ENCODE data around the gene SUCLA2. TPM values are rescaled to one million over a fixed set of nuclear protein-coding genes. Genes with fewer than 3 reads are reported as not detected.

The SUCLA2 gene
- total and polyA plus RNA-seq, 2 of the 8 experiments (the other 6 are each of a cell fraction or from before 2014, with no cell fraction given): 23.5 to 78.8 TPM

DNA sequence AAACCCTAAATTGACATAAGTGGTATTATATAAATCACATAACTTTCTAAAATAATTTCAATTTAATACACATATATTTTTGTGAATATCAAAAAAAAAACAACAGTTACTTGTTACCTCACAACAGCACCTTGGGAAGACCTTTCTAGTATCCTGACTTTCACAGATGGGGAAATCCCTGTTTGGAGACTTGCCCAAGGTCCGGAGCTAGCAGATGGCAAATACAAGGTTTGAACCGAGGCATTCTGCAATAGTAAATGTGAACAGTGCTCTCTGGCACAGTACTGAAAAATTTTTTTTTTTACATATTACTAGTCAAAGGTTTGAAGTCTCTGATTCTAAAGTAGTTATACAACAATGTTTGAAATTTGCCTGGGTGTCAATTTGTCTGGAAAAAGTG lies 104.5 kb downstream of the SUCLA2 start:
- no peak for DNase-seq (ENCODE audit: low read depth in 1 of 2, low spot score in 2 of 2)
- FAIRE-seq: no peak
- TF ChIP-seq KDM1A (IDR thresholded peaks at IDR 0.05; ENCODE audit: borderline replicate concordance, low read length) (no peak), NANOG (IDR thresholded peaks at IDR 0.05; ENCODE audit: insufficient read depth, low read depth, low read length, poor library complexity, severe bottlenecking) (no peak), POLR2AphosphoS5 (IDR thresholded peaks at IDR 0.05; ENCODE audit: low read depth, low read length) (no peak), ASH2L (IDR thresholded peaks at IDR 0.05; ENCODE audit: low read length) (no peak), CREB1 (IDR thresholded peaks at IDR 0.05) (no peak), FOSL1 (IDR thresholded peaks at IDR 0.05; ENCODE audit: insufficient read depth, low read depth, low read length) (no peak), JUN (IDR thresholded peaks at IDR 0.05; ENCODE audit: low read depth, low read length) (no peak), BCL11A (IDR thresholded peaks at IDR 0.05; ENCODE audit: low read depth in 2 of 2, low read length in 2 of 2) (no peak), POU5F1 (IDR thresholded peaks at IDR 0.05; ENCODE audit: low read depth, low read length) (no peak), SP2 (IDR thresholded peaks at IDR 0.05; ENCODE audit: low read length) (no peak), HDAC6 (IDR thresholded peaks at IDR 0.05; ENCODE audit: low read depth, low read length) (no peak), SIN3A (conservative IDR thresholded peaks at IDR 0.05 in 1 of 2, IDR thresholded peaks at IDR 0.05 in 1 of 2; ENCODE audit: low read depth in 1 of 2, low read length in 2 of 2) (no peak), ZNF274 (IDR thresholded peaks at IDR 0.05; ENCODE audit: borderline replicate concordance, extremely low read depth, low read length) (no peak), SIRT6 (IDR thresholded peaks at IDR 0.05; ENCODE audit: low read length) (no peak)
- TF ChIP-seq, protein P1, sequence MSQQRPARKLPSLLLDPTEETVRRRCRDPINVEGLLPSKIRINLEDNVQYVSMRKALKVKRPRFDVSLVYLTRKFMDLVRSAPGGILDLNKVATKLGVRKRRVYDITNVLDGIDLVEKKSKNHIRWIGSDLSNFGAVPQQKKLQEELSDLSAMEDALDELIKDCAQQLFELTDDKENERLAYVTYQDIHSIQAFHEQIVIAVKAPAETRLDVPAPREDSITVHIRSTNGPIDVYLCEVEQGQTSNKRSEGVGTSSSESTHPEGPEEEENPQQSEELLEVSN (IDR thresholded peaks at IDR 0.05): no peak
- H3K23ac ChIP-seq (ENCODE audit: insufficient read length): no peak overlapping the region
- H4K20me1 ChIP-seq (replicated peaks in 1 of 2; ENCODE audit: control insufficient read depth in 1 of 2, insufficient read depth in 2 of 2, low read length in 2 of 2): no peaks in the 10 kb centered on the region
- no peaks in the 10 kb centered on the region for H3K79me2 ChIP-seq (ENCODE audit: control insufficient read depth in 1 of 2, insufficient read depth in 2 of 2, low read length in 2 of 2)
- no peak overlapping the region for H2BK5ac ChIP-seq (ENCODE audit: low read depth, low read length)
- no peak overlapping the region for H2BK12ac ChIP-seq (ENCODE audit: low read depth, low read length)
- H3K27ac ChIP-seq (ENCODE audit: low read depth, low read length): no peak overlapping the region
- WGBS, 2 experiments (ENCODE audit: extremely low coverage in 1 of 2, insufficient coverage in 1 of 2, insufficient read length in 1 of 2, insufficient replicate concordance in 2 of 2, low coverage in 1 of 2, low lambda C conversion rate in 2 of 2, missing lambda C conversion rate in 1 of 2): 94% methylated on average over 2 of the region's 2 CpGs; no CpG with 5 or more reads in 1 of the 2 experiments
- no peak overlapping the region for H4K8ac ChIP-seq (ENCODE audit: extremely low read depth, insufficient read depth, low read length)
- ChIA-PET POLR2A (ENCODE audit: partially characterized antibody) (no interaction called here), CTCF (ENCODE audit: partially characterized antibody) (interaction anchor here (0.9 kb wide), 1 partner anchor 18 kb away, joined by 3 read pairs; no protein-coding TSS in a partner anchor)
- no peak overlapping the region for H3K18ac ChIP-seq (ENCODE audit: extremely low read depth, low read length)
- no peak overlapping the region for H4K91ac ChIP-seq (replicated peaks; ENCODE audit: insufficient read length, low read length)
- no peaks in the 10 kb centered on the region for H3K36me3 ChIP-seq (ENCODE audit: control insufficient read depth in 2 of 4, insufficient read depth in 4 of 4, low read length in 3 of 4)
- no peaks in the 10 kb centered on the region for H3K9me3 ChIP-seq (ENCODE audit: insufficient read depth in 2 of 2, low read depth in 1 of 2, low read length in 1 of 2)
- H2BK15ac ChIP-seq (ENCODE audit: low read length): no peak overlapping the region
- no peak overlapping the region for H3K14ac ChIP-seq (ENCODE audit: insufficient read length)
- H3K4me1 ChIP-seq (replicated peaks in 1 of 4; ENCODE audit: control insufficient read depth in 3 of 4, insufficient read depth in 4 of 4, low read length in 3 of 4): peaks cover 0 to 4% (median under 1%) of the 10 kb centered on the region in 4 experiments; a peak in 2 of 7 replicates
- H3K9ac ChIP-seq (replicated peaks in 1 of 4; ENCODE audit: extremely low read depth in 1 of 4, low read depth in 3 of 4, low read length in 3 of 4): no peak overlapping the region
- H2BK120ac ChIP-seq (replicated peaks; ENCODE audit: low read depth, low read length): no peak overlapping the region
- H2AK5ac ChIP-seq (ENCODE audit: low read depth, low read length): no peak overlapping the region
- no peaks in the 10 kb centered on the region for H3K27me3 ChIP-seq (replicated peaks in 1 of 4; ENCODE audit: control insufficient read depth in 3 of 4, extremely low read depth in 1 of 4, insufficient read depth in 3 of 4, low read length in 3 of 4)
- H3K23me2 ChIP-seq (ENCODE audit: low read depth, low read length): no peaks in the 10 kb centered on the region
- H3K56ac ChIP-seq (replicated peaks; ENCODE audit: insufficient read length, low read depth, low read length): no peak overlapping the region
- H3K4me2 ChIP-seq (ENCODE audit: insufficient read depth in 1 of 2, low read depth in 2 of 2, low read length in 2 of 2): no peak overlapping the region
- H2BK20ac ChIP-seq (ENCODE audit: low read length): no peak overlapping the region
- H3K4me3 ChIP-seq (ENCODE audit: extremely low read depth in 1 of 4, insufficient read depth in 2 of 4, low read depth in 3 of 4, low read length in 4 of 4): no peak overlapping the region
- H2AFZ ChIP-seq (ENCODE audit: low read length): no peak overlapping the region
- no peaks in the 10 kb centered on the region for H3K79me1 ChIP-seq (ENCODE audit: low read depth, low read length)
- no peak overlapping the region for H4K5ac ChIP-seq (ENCODE audit: insufficient read length, low read depth, low read length)
- H3K4ac ChIP-seq (replicated peaks; ENCODE audit: insufficient read length, low read depth, low read length): no peak overlapping the region
